WTC11 (cell line): Measurements from ENCODE around the gene FDPS. TPM values are rescaled to one million over a fixed set of nuclear protein-coding genes. Genes with fewer than 3 reads are reported as not detected.

Experiments
- ATAC-seq: fragments of 200-7000 bp; cut with Tn5 transposase; 2 replicates; pipeline ENCODE4 v1.10.0; 2021; ENCODE audit warnings: mild to moderate bottlenecking, moderate library complexity
- CTCF ChIA-PET: fragments of 300-600 bp; sonication (Branson Sonifier 250); formaldehyde crosslinking; loops from one replicate; lab custom pipeline; 2021; ENCODE audit warnings: antibody characterized with exemption; lab: Charles Lee
- POLR2A ChIA-PET: fragments of 350-600 bp; sonication (Branson Sonifier 250); formaldehyde crosslinking; loops from one replicate; lab custom pipeline; 2021; ENCODE audit warnings: antibody characterized with exemption; lab: Charles Lee
- DNase-seq: peaks from one replicate; pipeline ENCODE4 v3.0.0; 2021; ENCODE audit warnings: low spot score
- H3K27ac Mint-ChIP-seq: 2 replicates; pipeline ENCODE4 v1.8.0; 2021; ENCODE audit warnings: mixed read lengths
- H3K27me3 Mint-ChIP-seq: 2 replicates; pipeline ENCODE4 v1.8.0; 2021; ENCODE audit warnings: low read depth, mild to moderate bottlenecking, moderate library complexity, mixed read lengths
- H3K36me3 Mint-ChIP-seq: 2 replicates; pipeline ENCODE4 v1.8.0; 2021; ENCODE audit warnings: mixed read lengths
- H3K4me1 Mint-ChIP-seq: 2 replicates; pipeline ENCODE4 v1.8.0; 2022; ENCODE audit warnings: mixed read lengths
- H3K4me3 Mint-ChIP-seq: 2 replicates; pipeline ENCODE4 v1.8.0; 2021; ENCODE audit warnings: mild to moderate bottlenecking, moderate library complexity, mixed read lengths
- H3K9me3 Mint-ChIP-seq: 2 replicates; pipeline ENCODE4 v1.8.0; 2021; ENCODE audit warnings: mixed read lengths
- ARID4B ChIP-seq: sonication (generic); formaldehyde crosslinking; IDR thresholded peaks from 2 replicates; pipeline ENCODE4 v1.8.0; 2023; ENCODE audit warnings: missing genetic modification reagents, mild to moderate bottlenecking, borderline replicate concordance
- ATF3 ChIP-seq: sonication (generic); formaldehyde crosslinking; conservative IDR thresholded peaks from 2 replicates; pipeline ENCODE4 v1.8.1; 2022; ENCODE audit warnings: mild to moderate bottlenecking, missing genetic modification reagents
- CREB1 ChIP-seq: sonication (generic); formaldehyde crosslinking; IDR thresholded peaks from 2 replicates; pipeline ENCODE4 v1.8.0; 2023; ENCODE audit warnings: mild to moderate bottlenecking, missing genetic modification reagents
- E2F1 ChIP-seq: sonication (generic); formaldehyde crosslinking; IDR thresholded peaks from 2 replicates; pipeline ENCODE4 v1.8.0; 2022; ENCODE audit warnings: mild to moderate bottlenecking, missing genetic modification reagents
- E2F4 ChIP-seq: sonication (generic); formaldehyde crosslinking; IDR thresholded peaks from 2 replicates; pipeline ENCODE4 v1.8.1; 2022; ENCODE audit warnings: low read depth, mild to moderate bottlenecking, moderate library complexity, missing genetic modification reagents, borderline replicate concordance
- ERG ChIP-seq: fragments of 250-450 bp; sonication (Bioruptor Pico); IDR thresholded peaks from 2 replicates; pipeline ENCODE4 v1.8.0; 2021; ENCODE audit warnings: mild to moderate bottlenecking
- FOXJ3 ChIP-seq: sonication (generic); formaldehyde crosslinking; IDR thresholded peaks from 2 replicates; pipeline ENCODE4 v1.9.0; 2021; ENCODE audit warnings: missing genetic modification reagents, mild to moderate bottlenecking, borderline replicate concordance
- GABPB1 ChIP-seq: sonication (generic); formaldehyde crosslinking; IDR thresholded peaks from 2 replicates; pipeline ENCODE4 v1.8.1; 2023; ENCODE audit warnings: mild to moderate bottlenecking, missing genetic modification reagents
- HMGA2 ChIP-seq: fragments of 250-450 bp; sonication (Bioruptor Pico); IDR thresholded peaks from 2 replicates; pipeline ENCODE4 v1.4.0; 2021; ENCODE audit warnings: mild to moderate bottlenecking, moderate library complexity
- IRF2 ChIP-seq: sonication (generic); formaldehyde crosslinking; IDR thresholded peaks from 2 replicates; pipeline ENCODE4 v1.8.0; 2022; ENCODE audit warnings: low read depth, missing genetic modification reagents, borderline replicate concordance
- KAT7 ChIP-seq: sonication (generic); formaldehyde crosslinking; IDR thresholded peaks from 2 replicates; pipeline ENCODE4 v1.8.1; 2023; ENCODE audit warnings: missing genetic modification reagents, mild to moderate bottlenecking, borderline replicate concordance
- NFE2L1 ChIP-seq: sonication (generic); formaldehyde crosslinking; IDR thresholded peaks from 2 replicates; pipeline ENCODE4 v1.8.1; 2023; ENCODE audit warnings: missing genetic modification reagents
- NFYB ChIP-seq: sonication (generic); formaldehyde crosslinking; conservative IDR thresholded peaks from 2 replicates; pipeline ENCODE4 v1.8.0; 2022; ENCODE audit warnings: low read depth, missing genetic modification reagents
- PRRX2 ChIP-seq: fragments of 250-450 bp; sonication (Bioruptor Pico); IDR thresholded peaks from 2 replicates; pipeline ENCODE4 v1.8.0; 2021; ENCODE audit warnings: mild to moderate bottlenecking
- SMAD4 ChIP-seq: sonication (generic); formaldehyde crosslinking; IDR thresholded peaks from 2 replicates; pipeline ENCODE4 v1.8.0; 2022; ENCODE audit warnings: mild to moderate bottlenecking, missing genetic modification reagents
- TCF7 ChIP-seq: sonication (generic); formaldehyde crosslinking; IDR thresholded peaks from 2 replicates; pipeline ENCODE4 v1.8.0; 2022; ENCODE audit warnings: mild to moderate bottlenecking, low read depth, missing genetic modification reagents, moderate library complexity
- ZNF263 ChIP-seq: sonication (generic); formaldehyde crosslinking; IDR thresholded peaks from 2 replicates; pipeline ENCODE4 v1.8.1; 2022; ENCODE audit warnings: low read depth, mild to moderate bottlenecking, moderate library complexity, missing genetic modification reagents
- ZNF317 ChIP-seq: sonication (generic); formaldehyde crosslinking; IDR thresholded peaks from 2 replicates; pipeline ENCODE4 v1.8.1; 2023; ENCODE audit warnings: low read depth, mild to moderate bottlenecking, moderate library complexity, missing genetic modification reagents, borderline replicate concordance
- ZNF396 ChIP-seq: fragments of 250-450 bp; sonication (Bioruptor Pico); IDR thresholded peaks from 2 replicates; pipeline ENCODE4 v1.8.0; 2021; ENCODE audit warnings: mild to moderate bottlenecking, moderate library complexity, borderline replicate concordance
- total RNA-seq: library from RNA; stranded (reverse); gene quantifications from 3 replicates; pipeline ENCODE4 v1.2.3, GENCODE V29; 2021

FDPS gene
- total RNA-seq, 1 experiment from 2014 or later = 354 TPM

- ChIA-PET CTCF (interaction anchor here (0.8 to 9.9 kb wide), 7 partner anchors 12 to 126 kb away, joined by 3 to 204 read pairs (median 9); partner anchors contain the start of genes CLK2, FDPS, HCN3 and THBS3), POLR2A (interaction anchor here (0.6 to 1.5 kb wide), 4 partner anchors 42 to 286 kb away, joined by 3 to 9 read pairs (median 6); partner anchors contain the start of gene CLK2)
- Mint-ChIP-seq H3K27ac (peak overlapping the region; percentile 66), H3K27me3 (peaks cover 6% of the 10 kb centered on the region), H3K4me3 (peak overlapping the region; percentile 84), H3K36me3 (peaks cover 17% of the 10 kb centered on the region), H3K4me1 (peaks cover 33% of the 10 kb centered on the region), H3K9me3 (no peaks in the 10 kb centered on the region)
- DNase-seq (no peak), ATAC-seq (no peak)
- TF ChIP-seq CREB1 (CRISPR knock-in tag) = no peak
- TF ChIP-seq NFE2L1 (CRISPR knock-in tag) = no peak
- TF ChIP-seq KAT7 (CRISPR knock-in tag) = no peak
- no peak for TF ChIP-seq SMAD4 (CRISPR knock-in tag)
- TF ChIP-seq GABPB1 (CRISPR knock-in tag) = no peak
- TF ChIP-seq PRRX2 (CRISPR knock-in tag) = no peak
- no peak for TF ChIP-seq ERG (CRISPR knock-in tag)
- no peak for TF ChIP-seq HMGA2 (CRISPR knock-in tag)
- no peak for TF ChIP-seq ZNF263 (CRISPR knock-in tag)
- TF ChIP-seq E2F4 (CRISPR knock-in tag) = no peak
- no peak for TF ChIP-seq ZNF317 (CRISPR knock-in tag)
- no peak for TF ChIP-seq NFYB
- TF ChIP-seq ATF3 = no peak
- TF ChIP-seq ZNF396 = no peak
- TF ChIP-seq IRF2 (CRISPR knock-in tag) = no peak
- TF ChIP-seq ARID4B = no peak
- no peak for TF ChIP-seq TCF7 (CRISPR knock-in tag)
- no peak for TF ChIP-seq FOXJ3
- no peak for TF ChIP-seq E2F1 (CRISPR knock-in tag)
Observed at GRCh38 chr1:155320252-155320651, 11.6 kb downstream of the FDPS start.
